Islet precursor cell (in vitro differentiated cells): ENCODE results near the gene PPP1R27.
"Not testable (repeated sequence)": the region's sequence is repeated elsewhere in the genome, so short reads cannot be mapped to it uniquely, and the experiment has no call there.

ENCODE experiments used
- DNase-seq: peaks from one replicate; pipeline ENCODE4 v3.0.0-alpha.2; 2018

Gene PPP1R27

GRCh38 chr17:81840826-81841778, 6.3 kb upstream of the PPP1R27 start:
- peak; percentile 76 for DNase-seq

- DNase-seq: not testable (repeated sequence)
Observed at GRCh38 chr17:81840059-81840458, 5.2 kb upstream of the PPP1R27 start.

DNA sequence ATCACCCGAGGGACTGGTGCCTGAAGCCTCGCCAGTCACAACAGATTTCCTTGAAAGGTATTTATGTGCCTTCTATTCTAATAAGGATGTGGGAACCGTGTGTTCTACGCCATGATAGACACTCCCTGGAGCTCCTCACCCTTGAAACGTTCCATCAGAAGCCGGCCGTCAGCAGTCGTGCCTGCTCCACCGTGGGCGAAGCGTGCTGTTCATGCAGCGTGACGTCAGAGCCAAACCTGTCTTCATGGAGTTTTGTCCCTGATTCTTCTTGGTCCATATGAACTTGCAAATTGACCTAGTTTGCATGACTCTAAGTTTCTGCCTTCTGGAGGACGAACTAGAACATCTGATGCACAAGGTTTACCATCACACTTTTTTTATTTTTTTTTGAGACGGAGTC, 4.5 kb upstream of the PPP1R27 start:
- no peak for DNase-seq

DNA sequence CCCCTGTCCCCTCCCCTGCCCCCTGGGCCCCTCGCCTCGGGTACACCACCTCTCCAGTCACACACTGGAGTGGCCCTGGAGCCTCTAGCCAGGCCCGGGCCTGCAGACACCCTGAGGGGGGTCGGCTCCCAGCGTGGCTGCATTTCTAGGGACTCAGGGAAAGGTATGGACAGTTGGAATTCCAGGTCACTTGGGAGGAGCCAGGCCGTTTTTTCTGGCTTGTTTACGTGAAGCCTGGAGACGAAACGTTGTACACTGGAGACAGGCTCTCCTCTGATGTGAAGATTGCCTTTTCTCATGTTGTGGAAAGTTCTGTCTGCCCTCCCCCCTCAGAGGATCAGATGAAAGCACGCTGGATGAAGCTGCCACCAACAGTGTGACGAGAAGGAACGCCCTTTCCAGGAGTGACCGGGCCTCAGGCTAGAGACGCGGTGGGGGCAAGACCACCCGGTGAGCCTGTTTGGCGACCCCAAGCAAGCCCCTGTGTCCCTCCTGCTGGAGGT, 4.0 kb upstream of the PPP1R27 start:
- DNase-seq: peak; percentile 94

GRCh38 chr17:81837641-81838040, 2.8 kb upstream of the PPP1R27 start:
- no peak for DNase-seq

GRCh38 chr17:81833921-81834830, 674 bp downstream of the PPP1R27 start:
- no peak for DNase-seq

GRCh38 chr17:81833160-81833920, 1.5 kb downstream of the PPP1R27 start, which contains the start of gene MCRIP1:
TSS of gene MCRIP1 (minus strand) at chr17:81833291. CDS start at chr17:81824506, 8,785 bp downstream.
- peak; percentile 98 for DNase-seq

DNA sequence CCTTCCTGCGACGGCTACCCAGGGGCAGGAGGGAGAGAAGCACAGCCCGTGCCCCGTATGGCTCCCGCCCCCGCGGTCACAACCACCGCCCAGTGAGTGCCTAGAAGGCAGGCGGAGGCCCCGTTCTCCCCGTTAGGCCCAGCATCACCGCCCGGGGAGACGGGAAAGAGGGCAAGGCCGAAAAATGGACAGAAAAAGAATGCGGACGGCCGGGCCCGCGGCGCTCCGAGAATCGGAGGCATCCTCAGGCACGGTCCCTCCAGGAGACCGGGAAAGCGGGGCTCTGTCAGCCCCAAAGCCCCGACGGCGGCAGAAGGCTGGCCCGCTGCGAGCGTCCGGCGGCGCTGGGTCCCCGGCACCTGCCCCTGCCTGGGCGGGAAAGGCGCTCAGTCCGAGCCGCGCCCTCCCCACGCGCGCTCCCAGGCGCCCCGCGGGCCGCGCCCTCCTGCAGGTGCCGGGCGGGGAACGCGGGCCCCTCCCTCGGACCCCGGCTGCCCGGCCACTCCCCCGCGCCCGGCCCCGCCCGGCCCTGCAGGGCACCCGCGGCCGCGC, 2.2 kb downstream of the PPP1R27 start:
- peak; percentile 73 for DNase-seq

GRCh38 chr17:81831957-81832607, 2.8 kb downstream of the PPP1R27 start:
- no peak for DNase-seq

- no peak for DNase-seq
Observed at GRCh38 chr17:81831563-81831956, 3.3 kb downstream of the PPP1R27 start.

DNA sequence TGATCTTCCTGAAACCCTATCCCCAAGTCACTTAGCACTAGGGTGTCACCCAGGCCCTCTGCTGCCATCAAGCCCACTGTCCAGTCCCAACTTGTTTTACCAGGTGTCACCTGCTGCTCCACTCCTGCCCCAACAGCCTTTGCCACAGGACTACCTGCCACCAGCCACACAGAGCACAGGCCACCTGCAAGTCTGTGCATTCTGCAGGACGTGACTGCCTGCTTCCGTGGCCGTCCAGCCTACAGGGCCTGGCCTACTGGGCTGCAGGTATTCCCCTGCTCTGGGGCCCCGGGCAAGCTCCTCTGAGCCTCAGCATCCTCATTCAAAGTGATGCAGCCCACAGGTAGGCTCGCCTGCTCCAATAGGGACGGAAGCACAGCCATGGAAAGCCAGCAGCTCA, 5.0 kb downstream of the PPP1R27 start:
- DNase-seq: no peak

DNA sequence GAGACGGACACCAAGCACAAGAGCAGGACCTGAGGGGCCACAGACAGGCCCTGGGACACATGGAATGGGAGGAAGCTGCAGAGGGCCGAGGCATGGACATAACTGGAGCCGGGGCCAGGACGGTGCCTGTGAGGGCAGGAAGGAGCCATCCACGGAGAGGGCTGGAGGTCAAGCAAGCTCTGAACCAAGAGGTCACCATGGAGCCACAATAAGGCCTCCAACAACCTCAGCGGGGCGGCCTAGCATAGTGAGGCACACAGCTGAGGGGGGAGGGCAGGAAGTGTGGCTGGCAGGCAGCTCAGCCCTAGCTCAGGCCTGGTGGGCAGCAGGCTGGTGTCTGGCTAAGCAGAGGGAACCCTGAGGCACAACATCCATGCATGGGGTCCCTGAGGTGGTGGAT, 6.2 kb downstream of the PPP1R27 start:
- no peak for DNase-seq

GRCh38 chr17:81825841-81826466, 8.9 kb downstream of the PPP1R27 start:
- no peak for DNase-seq

DNA sequence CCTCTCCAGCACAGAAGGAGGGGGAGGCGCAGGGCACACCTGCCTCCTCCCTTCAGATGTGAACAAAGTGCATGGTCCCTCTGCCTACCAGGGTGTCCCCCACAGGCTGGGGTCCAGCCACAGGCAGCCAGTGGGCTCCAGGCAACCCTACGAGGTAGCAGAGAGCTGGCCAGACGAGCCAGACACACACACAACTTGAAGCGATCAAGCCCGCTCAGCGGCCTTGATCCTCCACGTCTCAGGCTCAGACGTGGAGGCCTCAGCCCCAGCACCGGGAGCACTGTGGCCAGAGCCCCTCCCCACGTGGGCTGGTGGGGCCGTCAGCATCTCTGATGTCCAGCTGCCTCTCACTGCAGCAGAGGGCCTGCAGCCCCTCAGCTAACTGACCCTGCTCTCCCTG, 10.3 kb downstream of the PPP1R27 start:
- no peak for DNase-seq

GRCh38 chr17:81823820-81824550, 10.9 kb downstream of the PPP1R27 start:
- no peak for DNase-seq

DNA sequence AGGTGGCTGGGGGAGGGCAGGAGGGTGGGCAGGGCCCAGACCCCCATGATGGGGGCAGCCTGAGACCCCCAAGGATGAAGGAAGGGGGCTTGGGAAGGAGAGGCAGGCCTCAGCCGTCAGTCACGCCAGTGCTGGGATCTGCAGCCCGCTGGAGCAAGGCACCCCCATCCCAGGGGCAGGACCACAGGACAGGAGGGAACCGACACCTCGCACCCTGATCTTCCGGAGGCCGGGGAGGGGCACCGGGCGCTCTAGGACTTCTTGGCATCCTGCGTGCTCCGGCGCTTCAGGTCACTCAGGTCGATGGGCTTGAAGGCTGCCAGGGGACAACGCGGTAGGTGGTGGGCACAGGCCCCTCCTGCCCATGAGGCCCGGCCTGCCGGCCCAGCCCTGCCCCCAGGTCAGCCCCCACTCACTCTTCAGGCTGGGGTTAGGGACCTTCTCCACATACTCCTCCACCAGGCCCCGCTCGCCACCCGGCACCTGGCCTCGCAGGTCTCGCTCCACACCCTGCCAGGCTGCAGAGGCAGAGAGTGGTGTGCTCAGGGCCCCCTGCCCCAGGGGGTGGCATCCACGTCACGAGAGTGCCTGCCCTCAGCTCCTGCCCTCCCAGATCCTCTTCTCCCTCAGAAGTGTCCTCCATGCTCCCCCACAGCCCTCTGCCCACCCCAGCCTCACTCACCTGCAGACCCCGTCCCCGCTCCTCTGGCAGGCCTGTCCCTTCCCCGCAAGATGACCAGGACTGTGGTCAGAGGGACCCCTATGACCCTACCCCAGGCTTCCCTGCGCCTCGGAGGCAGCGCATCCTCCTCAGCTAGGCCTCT, 11.6 kb downstream of the PPP1R27 start:
- DNase-seq: no peak

- DNase-seq: no peak
Observed at GRCh38 chr17:81822312-81822637, 12.6 kb downstream of the PPP1R27 start.

DNA sequence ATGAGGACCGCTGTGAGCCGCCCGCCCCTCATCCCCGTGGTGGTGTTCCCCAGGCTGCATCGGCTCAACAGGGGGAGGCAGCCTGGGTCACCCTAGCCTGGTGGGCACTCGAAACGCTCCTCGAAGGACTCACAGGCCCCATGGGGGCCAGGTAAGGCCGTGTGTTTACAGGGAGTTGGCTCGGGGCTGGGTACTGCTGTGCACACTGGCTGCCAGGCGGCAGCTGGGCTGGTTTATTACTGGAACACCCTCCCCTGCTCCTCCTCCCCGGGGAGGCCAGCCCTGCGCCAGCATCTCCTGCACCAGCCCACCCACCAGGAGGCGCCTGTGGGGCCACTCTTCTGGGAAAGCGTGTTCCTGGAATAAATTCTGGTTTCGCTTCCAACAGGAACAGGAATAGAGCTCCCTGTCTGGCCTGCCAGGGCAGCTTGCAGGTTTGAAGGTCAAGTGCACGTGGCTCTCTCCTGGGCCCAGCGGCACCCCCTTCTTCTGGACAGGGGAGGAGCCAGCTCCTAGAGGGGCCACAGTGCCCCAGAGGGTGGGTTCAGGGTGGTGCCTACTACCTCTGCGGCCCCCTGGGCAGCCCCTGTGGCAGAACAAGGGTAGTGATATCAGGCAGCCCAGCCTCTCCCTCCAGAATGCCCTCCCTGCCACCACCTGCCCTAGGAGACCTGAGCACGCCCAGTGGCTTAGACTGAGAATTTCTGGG, 13.1 kb downstream of the PPP1R27 start:
- peak; percentile 94 for DNase-seq

- DNase-seq: no peak
Observed at GRCh38 chr17:81821147-81821546, 13.7 kb downstream of the PPP1R27 start.
